NT2/D1 (cell line): Measurements from ENCODE around the gene NIT2.

Source experiments
- SUZ12 ChIP-seq: IDR thresholded peaks from 2 replicates; pipeline ENCODE4 v1.6.1; 2011; ENCODE audit not compliant: insufficient read length, insufficient read depth; ENCODE audit errors: extremely low read depth
- YY1 ChIP-seq: IDR thresholded peaks from 2 replicates; pipeline ENCODE4 v1.6.1; 2011; ENCODE audit not compliant: insufficient read length, insufficient read depth
- ZNF274 ChIP-seq: IDR thresholded peaks from 2 replicates; pipeline ENCODE4 v1.6.1; 2011; ENCODE audit warnings: mild to moderate bottlenecking, low read depth, low read length

DNA sequence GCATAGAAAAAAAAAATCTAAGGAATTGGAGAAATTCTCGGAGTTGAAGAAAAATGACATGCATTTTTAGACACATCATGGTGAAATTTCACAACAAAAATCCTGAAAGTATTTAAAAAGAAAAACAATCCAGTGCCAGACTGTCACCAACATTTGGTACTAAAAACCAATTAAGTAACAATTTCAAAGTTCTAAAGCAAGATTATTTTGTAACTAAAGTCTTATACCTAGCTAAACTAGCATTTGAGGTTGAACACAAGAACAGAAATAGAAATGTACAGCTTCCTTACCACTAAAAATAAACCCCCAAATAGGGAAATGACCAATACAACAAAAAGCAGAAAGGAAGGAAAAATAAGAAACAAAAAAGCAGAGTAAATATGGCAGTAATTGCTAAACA lies 54.5 kb downstream of the NIT2 start:
- no peak for TF ChIP-seq YY1
- no peak for TF ChIP-seq ZNF274
- no peak for TF ChIP-seq SUZ12
